ENCODE measurements around the gene ADAMTS2.

ADAMTS2 gene

DNA sequence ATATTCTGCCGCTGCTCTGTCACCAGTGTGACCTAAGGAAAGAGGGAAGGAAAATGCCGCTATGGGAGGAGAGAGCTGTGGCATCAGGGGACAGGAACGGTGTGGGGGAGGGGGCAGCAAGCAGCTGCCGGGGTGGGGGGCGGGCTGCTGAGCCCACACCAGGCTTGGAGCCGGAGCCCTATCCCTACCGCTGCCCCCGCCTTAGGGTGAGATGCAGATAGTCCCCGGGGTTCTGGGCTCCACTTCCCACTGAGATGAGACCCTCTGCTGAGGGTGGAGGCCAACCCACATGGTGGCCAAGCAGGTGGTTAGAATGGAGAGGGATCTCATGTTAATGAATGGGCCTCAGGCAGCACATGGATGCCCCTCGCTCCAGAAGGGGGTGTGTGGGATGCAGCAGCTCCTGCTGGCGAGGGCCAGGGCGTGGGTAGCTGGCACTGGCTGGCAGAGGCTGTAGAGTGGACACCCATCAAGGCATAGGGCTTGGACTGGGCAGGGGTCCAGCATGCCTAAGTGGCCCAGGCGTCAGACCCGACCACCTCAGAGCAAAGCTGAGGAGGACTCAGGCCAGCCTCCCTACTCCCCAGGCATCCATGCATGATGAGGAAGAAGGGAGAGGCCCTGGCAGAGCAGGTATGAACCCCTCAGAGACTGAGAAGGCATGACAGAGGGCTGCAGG lies 153.6 kb downstream of the ADAMTS2 start:
- ATAC-seq, result no peak

DNA sequence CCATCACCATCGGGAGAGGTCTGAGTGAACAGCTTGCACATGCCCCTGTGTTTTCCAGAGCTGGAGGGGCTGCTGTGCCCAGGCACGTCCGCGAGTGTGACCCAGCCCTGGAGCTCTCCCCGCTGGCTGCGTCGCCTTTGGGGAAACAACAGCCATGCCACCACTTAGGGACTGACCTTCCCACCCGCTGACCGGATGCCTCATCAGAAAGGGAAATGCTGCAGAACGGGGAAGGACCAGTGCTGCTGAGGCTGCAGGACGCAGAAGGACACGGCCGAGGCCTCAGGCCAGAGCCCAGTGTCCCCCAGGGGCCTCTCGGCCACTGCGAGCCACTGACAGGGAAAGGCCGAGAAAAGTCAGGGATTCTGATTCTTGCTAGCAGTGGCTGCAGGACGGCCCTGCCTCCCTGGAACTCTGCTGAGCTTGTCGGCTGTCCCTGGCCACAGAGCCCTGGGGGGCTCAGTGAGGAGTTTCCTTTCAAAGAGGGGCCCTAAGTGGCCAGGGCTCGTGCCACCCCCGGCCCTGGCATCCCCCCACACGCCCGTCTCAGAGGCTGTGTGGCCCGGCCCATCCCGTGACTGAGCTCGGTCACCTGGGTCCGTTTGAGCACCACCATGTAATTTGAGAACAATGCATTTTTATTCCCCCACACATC lies 154.3 kb downstream of the ADAMTS2 start:
- ATAC-seq, result no peak

DNA sequence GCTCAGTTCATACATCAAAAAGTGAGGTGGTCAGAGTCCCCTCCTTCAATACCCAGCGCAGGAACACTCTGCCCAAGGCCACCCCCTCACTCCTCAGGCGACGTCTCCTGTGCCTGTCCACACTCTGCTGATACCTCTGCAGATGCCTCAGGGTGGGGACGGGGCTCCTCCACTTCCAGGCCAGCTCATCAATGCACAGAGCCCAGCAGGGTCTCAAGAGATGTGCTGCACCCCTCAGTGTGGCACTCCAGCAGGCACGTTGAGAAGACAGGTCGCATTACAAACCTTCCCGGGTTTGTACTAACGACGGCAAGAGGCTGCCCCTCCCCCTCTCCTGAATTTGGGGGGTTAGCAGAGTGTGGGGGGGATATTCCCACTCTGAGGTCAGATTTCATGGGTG lies 156.6 kb downstream of the ADAMTS2 start:
- ATAC-seq, result no peak

DNA sequence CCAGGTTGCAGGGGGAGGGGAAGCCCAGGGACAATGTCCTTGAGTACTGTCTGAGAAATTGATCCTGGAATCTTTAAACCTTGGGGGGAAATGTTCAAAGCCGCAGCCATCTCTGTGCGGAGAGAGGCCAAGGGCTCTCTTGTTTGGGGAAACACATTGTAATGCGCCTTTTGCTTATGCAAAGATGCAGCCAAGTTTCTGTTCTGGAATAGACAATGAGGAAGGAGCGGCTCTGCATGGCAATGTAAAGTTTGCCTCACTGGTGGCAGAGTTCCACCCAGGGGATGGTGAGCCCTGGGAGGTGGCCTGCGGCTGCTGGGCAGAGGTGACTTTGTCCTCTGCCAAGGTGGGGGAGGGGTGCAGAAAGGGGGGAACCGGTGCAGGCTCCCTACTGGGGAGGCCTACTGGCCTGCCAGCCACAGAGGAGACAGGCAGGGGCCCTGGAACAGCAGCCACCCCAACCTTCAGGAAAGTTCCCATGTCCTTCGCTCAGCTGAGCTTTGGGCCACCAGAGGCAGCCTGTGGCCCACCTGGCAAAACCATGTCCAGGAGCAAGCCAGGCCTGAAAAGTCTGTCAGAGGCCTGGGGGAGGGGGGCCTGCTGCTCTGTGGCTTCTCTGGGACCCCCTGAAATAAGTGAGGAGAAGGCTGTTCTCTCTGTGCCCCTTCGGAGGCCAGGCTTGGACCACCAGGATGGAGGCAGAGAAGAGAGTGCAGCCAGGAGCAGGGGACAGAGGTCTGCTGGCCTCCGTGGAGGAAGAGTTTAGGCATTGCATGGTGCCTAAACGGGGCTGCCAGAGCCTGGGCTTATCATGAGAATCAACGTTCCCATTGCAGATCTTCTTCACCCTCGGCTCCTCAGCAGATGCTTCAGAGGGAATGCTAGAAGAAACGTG lies 157.3 kb downstream of the ADAMTS2 start:
- ATAC-seq, result no peak

DNA sequence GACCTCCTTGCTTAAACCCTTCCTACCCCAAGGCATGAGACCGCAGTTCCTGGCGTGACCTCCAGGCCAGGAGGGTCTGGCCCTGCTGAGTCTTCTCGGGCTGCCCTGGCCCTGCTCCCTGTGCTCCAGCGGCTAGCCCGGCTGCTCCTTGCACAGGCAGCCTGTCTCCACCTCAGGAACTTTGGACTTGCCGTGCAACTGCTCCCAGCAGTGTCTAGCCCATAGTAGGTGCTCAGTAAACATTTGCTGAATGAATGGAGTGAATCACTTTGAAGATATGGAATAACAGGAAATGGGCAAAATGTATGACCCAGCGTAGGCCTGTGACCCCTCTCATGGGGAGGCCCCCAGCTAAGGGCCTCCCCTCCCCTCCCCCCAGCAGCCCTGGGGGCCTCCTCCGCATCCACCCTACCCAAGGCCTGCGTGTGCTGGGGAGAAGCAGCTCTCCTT lies 158.0 kb downstream of the ADAMTS2 start:
- no peak for ATAC-seq

DNA sequence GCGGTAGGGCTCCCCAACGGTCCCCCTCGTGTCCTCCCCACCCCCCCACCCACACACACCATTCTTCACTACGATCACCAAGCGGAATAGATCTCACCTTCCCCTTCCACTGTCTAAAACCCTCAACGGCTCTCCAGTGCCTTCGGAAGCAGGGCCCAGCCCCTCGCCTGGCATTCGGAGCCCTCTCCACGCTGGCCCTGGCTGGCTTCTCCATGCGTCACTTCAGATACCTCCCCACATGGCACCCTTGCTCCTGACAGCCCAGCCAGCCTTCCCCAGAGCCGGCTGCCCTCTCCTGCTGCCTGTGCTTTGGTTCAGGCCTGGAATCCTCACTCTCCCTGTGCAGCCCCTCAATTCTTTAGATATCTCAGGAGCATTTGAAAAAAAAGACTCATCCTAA lies 158.5 kb downstream of the ADAMTS2 start:
- no peak for ATAC-seq

DNA sequence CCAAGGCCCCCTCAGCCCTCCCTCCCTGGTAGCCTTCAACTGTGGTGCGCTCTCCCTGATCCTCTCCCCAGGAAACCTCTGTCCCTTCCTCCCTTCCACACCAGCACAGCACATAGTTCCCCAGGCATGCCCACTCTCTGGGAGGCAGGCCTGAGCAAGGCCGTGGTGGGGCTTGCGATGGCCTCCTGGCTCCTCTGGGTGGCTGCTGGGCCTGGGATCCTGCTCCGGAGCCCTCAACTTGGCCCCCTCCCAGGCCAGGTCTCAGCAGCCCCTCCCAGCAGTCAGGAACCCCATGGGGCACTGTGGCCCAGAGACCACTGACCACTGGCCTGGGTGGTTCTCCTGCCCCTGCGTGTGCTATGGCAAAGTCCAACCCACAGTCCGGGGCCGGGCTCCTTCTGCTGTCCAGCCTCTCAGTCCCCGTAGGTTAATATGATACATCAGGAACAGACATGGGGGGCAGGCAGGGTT lies 159.3 kb downstream of the ADAMTS2 start:
- no peak for ATAC-seq

DNA sequence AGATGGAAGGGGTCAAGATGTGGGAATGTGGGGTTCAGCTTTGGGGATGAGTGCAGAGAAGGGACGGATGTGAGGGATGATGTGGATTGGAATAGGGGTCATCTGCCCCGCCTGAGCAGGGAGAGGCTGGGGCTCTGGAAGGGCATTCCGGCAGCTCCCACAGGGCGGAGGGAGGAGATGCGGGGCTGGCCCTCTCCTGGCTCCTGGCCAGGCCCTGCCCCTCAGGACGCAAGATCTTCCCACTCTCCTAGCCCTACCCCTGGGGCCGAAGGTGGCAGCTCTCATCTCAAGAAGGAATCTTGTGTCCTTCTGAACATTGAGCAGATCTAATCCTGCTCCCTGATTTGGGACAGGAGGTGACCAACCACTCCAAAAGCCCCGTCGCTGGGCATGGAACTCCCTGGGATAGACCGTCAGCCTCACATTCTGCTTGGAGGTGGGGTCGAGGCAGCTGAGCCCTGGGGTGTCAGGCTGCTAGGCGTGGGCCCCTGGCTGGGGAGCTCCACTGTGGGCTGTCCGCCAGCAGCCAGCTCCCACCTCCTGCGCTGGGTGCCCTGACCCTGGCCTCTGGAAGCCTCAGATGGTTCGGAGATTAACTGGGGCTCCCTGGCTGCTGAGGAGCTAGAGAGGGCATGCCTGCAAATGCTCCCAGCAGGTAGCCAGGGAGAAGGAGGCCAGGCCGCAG lies 159.9 kb downstream of the ADAMTS2 start:
- ATAC-seq, result no peak

DNA sequence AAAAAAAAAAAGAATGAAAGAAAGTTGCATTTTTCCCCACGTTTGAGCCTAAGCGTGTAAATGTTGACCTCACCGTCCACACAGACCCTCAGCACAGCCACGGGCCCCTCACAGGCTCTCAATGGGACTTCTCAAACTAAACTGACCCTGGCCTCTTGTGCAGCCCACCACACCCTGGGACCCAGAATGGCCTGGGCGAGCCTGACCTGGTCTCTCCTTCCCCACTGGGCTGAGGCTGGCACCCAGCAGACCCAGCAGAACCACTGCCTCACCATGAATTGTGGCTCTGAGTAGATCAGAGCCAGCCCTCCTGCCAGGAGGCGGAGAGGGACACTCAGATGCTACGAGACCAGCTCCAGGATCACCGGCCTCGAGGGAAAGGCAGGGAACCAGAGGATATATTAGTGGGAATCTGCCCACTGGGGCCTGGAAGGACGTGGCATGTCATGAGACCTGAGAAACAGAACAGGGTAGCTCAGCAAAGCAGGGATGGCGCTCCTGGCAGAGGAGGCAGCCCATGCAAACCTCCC lies 160.7 kb downstream of the ADAMTS2 start:
- ATAC-seq, result no peak

DNA sequence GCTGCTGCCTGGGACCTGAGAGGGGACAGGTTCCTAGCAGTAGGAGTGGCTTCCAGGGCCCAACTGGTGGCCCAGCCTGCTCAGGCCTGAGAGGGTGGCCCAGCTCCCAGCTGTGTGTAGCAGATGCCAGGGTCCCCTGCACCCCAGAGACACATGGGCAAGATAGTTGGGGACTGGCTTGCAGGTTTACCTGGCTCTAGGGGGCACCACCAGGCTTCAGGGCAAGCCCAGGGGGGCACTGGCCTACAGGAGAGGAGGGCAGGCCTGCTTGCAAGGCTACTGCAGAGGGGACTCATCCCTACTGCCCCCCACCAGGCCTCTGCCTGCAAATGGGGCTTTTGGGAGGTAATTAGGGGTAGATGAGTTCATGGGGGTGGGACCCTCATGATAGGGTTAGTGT lies 161.8 kb downstream of the ADAMTS2 start:
- no peak for ATAC-seq

DNA sequence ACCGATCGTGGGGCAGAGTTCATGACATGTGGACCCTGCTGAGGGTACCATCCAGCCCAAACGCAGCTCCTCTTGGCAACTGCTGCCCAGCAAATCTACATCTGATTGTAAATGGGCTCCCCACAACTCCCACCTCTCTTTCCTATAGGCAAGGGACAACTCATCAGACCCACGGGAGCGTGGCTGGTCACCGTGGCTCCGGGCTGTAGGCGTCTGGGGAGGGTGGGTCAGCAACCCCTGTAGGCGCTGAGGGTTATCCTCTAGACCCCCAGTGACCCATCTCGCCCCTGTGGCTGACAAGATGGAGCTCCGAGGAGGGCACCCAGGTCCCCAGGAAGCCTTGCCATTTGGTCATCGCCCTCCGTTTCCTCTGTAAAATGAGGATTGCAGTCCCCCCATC lies 162.7 kb downstream of the ADAMTS2 start:
- no peak for ATAC-seq

DNA sequence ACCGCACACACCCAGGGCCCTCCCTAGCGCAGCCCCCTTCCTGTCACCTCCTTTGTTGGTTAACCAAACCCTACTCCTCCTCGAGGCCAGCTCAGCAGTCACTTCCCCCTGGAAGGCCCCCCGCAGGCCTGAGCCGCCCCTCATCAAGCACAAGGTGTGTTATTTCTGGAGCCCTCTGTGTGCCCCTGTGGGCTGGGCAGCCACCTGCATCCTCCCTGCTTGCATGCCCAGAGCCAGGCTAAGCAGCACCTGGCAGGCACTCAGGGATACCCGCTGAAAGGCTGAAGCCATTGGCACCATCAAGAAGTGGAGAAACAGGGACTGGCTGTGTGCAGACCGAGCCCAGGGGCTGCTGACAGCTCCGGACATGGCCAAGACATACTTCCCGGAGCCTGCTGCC lies 163.3 kb downstream of the ADAMTS2 start:
- ATAC-seq, result no peak

DNA sequence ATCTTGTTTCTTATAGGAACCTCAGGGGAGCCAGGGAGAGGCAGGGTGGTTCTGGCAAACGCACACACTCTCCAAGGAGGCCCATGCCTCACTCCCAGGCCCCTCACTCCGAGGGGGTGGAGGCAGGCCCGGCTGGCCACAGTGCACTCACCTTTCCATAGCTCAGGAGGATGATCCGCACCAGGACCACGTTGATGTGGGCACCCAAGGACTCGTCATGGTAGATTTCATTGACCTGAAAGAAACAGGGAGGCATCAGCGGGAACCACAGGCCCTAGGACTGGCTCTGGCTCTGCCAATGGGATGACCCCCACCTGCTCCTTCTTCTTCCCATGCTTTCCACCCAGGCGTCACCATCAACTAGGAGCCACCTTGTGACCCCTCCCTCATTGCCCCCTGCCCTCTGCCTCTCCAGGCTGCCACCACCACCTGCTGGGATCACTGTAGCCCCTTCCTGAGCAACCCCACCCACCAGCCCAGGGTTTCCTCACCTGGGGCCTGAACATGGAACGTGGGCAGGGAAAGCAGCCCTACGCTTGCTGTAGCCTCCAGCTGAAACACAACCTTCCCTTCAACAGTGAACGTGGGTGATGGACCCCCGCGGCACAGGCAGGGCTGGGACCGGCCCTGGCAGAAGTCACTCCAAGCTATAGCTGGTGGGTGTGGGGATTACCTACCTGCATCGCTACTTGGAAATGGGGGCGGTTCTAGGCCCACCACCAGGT lies 164.2 kb downstream of the ADAMTS2 start:
- ATAC-seq, result no peak

DNA sequence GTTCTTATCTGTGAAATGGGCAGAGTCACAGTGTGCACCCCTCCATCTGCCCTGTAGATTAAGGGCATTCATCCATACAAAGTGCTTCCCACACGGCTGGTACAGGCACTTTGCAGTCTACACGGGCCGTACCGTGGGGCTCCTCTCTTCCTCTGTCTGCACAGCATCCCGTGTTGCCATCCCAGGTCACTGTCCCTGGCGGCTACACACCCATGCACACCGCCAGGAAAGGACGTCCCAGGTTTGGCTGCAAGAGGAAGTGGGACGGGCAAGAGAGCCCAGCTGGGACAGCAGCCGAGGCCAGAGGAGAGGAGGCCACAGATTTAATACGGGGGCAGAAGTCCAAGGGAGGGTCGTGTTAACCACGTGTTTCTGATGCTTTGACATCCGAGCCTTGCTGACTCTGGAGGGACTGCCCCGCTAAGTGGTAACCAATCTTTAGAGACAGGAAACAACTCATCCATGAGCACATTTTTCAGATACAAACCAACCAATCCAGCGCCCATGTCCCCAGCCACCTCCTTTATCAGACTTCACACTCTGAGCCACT lies 165.1 kb downstream of the ADAMTS2 start:
- no peak for ATAC-seq

DNA sequence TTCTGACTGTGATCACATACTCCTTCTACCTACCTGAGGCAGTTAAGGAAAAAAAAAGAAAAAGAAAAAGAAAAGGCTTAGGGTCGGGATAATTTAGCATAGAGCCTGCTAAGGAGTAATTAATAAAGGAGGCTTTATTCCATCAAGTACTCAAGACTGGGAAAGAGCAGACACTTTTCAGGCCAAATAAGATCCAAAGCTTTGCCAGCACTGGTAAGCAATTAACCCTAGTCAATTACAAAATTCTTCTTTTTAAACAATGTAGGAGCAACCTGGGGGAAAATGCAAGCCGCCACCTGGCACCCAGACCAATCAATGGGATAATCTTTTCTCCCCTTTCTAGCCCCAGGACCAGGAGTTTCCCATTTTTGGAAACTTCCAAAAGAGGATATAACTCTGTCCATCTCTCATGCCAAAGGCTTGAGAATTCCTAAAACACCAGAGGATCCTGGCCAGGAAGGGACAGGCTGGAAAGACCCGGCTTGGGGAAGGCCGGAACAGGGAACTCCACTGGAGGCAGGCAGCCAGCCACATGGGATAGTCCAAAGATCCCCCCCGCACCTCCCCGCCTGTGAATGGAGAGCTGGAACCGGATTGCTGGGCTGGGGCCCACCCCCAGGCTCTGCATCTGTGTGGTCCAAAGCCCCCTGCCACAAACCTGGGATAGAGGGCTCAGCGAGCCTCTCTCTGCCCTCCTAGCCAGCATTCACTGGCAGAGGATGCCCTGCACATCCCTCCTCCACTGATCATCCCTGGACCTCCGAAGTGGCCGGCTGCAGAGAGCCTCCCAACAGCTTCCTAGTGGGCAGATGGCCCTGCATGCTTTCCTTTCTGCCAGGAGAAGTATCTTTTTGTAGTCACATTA lies 167.3 kb downstream of the ADAMTS2 start:
- no peak for ATAC-seq

DNA sequence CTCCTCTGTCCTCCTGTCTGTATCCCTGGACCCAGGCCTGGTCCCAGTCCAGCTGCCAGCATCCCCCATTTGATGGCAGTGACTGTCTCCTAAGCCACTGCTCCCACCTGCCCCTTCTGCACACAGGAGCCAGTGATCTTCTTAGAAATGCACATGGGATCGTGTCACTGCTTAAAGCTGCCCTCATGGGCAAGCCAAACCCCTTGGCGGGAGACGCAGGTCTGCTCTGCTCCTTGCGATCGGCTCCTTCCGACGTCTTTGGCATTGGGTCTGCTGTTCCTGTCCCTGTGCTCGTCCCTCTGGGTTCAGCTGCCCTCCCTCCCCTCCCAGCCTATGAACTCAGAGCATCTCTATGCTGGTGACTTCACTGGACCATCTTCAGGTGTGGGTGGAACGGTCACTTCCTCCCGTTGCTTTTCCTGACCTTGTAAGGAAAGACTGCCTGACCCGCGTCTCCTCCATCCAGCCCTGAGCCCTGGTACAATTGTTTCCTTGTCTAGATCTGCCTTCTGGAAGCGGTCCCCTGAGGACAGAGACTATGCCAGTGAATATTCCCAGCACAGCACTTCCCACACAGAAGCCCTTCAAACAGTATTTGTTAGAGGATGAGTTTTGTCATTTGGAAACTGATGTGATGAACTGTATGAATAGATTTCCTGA lies 168.6 kb downstream of the ADAMTS2 start:
- no peak for ATAC-seq

DNA sequence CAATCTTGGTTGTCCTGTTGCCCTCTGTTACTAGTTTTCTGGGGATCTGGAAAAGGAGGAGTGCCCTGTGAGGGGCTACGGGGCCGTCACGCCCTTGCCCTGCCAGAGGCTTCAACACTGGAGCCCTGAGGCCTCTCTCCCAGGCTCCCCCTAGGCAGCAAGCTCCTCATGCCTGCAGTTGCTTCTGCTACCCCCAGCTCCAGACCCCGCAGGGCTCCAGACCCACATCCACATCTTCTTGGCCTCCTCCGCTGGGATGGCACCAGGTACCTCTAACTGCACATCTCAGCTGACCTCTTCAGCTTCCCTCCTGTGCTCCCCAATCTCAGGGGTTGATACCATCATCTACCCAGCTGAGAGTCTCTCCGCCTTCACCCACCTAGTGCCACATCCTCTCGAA lies 169.1 kb downstream of the ADAMTS2 start:
- ATAC-seq, result no peak

DNA sequence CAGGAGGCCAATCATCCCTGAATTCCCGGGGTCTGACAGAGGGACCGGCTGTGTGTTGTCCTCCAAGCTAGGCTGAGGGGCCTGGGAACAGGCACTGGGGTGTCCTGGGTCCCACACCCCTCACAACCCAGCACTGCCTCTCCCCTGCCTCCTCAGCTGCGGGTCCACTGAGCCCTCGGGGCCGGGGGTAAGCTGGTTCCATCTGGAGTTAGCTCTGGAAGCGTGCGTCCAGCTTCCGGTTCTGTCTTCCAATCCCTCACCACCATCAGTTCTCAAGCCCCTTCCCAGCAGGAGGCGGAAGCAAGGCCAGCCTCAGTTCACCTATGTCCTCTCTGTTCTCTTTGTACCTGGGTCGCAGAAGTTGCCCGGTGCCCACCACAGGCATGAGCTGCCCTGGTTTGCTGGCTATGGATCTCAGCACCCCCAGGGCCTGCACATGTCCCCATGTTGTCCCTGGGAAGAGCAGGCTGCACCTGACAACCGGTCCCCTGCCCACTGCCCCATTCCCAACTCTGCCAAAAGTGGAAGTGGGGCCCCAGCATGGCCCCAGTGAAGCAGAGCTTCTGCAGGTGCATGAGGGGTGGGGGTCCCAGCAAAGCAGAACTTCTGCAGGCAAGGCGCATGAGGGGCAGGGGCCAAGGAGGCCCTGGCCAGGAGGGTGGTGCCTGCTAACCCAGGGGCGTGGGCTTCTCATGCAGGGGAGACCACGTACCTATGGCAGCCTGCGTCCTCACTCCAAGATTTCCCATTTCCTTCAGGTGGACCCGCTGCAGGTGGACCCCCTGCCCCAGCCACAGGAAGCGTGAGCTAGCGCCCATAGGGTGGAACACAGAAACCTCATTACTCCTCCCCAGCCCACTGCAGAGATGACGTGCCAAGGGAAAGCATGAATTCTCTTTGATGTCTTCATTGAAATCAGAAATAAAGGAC lies 173.2 kb downstream of the ADAMTS2 start:
- no peak for ATAC-seq

DNA sequence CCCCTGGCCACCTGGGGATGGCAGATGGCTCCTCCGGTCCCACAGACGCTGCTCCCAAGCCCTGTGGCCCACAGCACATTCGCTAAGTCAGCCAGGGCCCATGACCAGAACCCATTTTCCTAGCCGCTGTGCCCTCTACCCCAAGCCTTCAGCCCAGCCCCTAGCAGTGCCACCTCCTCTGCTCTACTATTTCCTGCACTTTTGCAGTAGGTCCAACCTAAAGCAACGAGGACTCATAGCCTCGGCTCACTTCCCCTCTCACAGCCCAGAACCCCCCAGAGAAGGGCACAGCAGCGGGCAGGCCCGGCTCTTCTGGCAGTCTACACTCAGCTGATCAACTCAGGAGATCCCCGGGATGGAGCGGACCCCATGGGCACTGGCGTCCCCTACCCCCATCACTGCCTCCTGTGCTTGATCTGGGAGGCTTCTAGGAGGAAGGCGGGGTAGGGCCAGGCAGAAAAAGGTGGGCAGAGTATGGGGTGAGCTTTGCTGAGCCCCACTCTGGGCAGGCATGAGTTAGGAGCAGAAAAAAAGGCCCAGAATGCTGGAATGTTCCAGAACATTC lies 173.9 kb downstream of the ADAMTS2 start:
- no peak for ATAC-seq
